Vagina (tissue), 2 donors: Measurements from ENCODE around the gene RPH3AL.

Source experiments
- CTCF ChIP-seq, 3 experiments: fragments of 450-650 bp in 2 of 3; fragments of 200-600 bp in 1 of 3; sonication (generic) in 1 of 3; IDR thresholded peaks; one replicate each; pipeline ENCODE4 v1.5.1; 2017 to 2019; ENCODE audit warnings: antibody characterized with exemption in 3 of 3, mild to moderate bottlenecking in 2 of 3, moderate library complexity in 2 of 3
- POLR2A ChIP-seq, 2 donors: fragments of 450-650 bp; IDR thresholded peaks; one replicate each; pipeline ENCODE4 v1.6.1; 2017; ENCODE audit warnings: antibody characterized with exemption in 2 of 2, mild to moderate bottlenecking in 2 of 2, moderate library complexity in 2 of 2
- POLR2AphosphoS5 ChIP-seq, 2 donors: sonication (generic); formaldehyde crosslinking; IDR thresholded peaks; one replicate each; pipeline ENCODE4 v1.9.0; 2017; ENCODE audit warnings: antibody characterized with exemption in 2 of 2, mild to moderate bottlenecking in 2 of 2, low read depth in 1 of 2; ENCODE audit not compliant: insufficient read depth in 1 of 2

- TF ChIP-seq POLR2A (IDR thresholded peaks at IDR 0.05) (no peak), CTCF (IDR thresholded peaks at IDR 0.05) (no peak), POLR2AphosphoS5 (IDR thresholded peaks at IDR 0.05; ENCODE audit: insufficient read depth in 1 of 2, low read depth in 1 of 2) (no peak)
Measured at GRCh38 chr17:252456-252855, 100.2 kb downstream of the RPH3AL start.
